GM23338 (cell line): ENCODE data around the gene CYB5R3. TPM values are rescaled to one million over a fixed set of nuclear protein-coding genes. Genes with fewer than 3 reads are reported as not detected.
"Not testable (repeated sequence)": the region's sequence is repeated elsewhere in the genome, so short reads cannot be mapped to it uniquely, and the experiment has no call there.

Source experiments
- ATAC-seq: fragments of 200-7000 bp; cut with Tn5 transposase; 3 replicates; pipeline ENCODE4 v1.9.1; 2020
- DNase-seq: peaks from one replicate; pipeline ENCODE4 v3.0.0-alpha.2; 2015; ENCODE audit warnings: low spot score
- H2AFZ ChIP-seq: fragments of 200-600 bp; sonication (generic); 2 replicates; pipeline ENCODE4 v1.8.0; 2016; ENCODE audit warnings: antibody characterized with exemption, mild to moderate bottlenecking, moderate library complexity
- H3F3A ChIP-seq: fragments of 200-600 bp; sonication (generic); replicated peaks from 2 replicates; pipeline ENCODE4 v1.8.0; 2017; ENCODE audit warnings: antibody characterized with exemption, mixed run types, low read depth
- H3K27ac ChIP-seq: fragments of 200-600 bp; sonication (generic); 2 replicates; pipeline ENCODE4 v1.6.1; 2016; ENCODE audit warnings: low read depth
- H3K27me3 ChIP-seq: fragments of 200-600 bp; sonication (generic); 2 replicates; pipeline ENCODE4 v1.8.0; 2016; ENCODE audit warnings: mild to moderate bottlenecking, mixed run types, moderate library complexity; ENCODE audit not compliant: insufficient read depth
- H3K36me3 ChIP-seq: fragments of 200-600 bp; sonication (generic); 2 replicates; pipeline ENCODE4 v1.8.0; 2016; ENCODE audit warnings: mild to moderate bottlenecking; ENCODE audit not compliant: insufficient read depth
- H3K4me1 ChIP-seq: fragments of 200-600 bp; sonication (generic); 2 replicates; pipeline ENCODE4 v1.8.0; 2016; ENCODE audit warnings: mild to moderate bottlenecking, moderate library complexity; ENCODE audit not compliant: insufficient read depth
- H3K4me2 ChIP-seq: fragments of 200-600 bp; sonication (generic); 2 replicates; pipeline ENCODE4 v1.7.1; 2017; ENCODE audit warnings: mixed run types
- H3K4me3 ChIP-seq: fragments of 200-600 bp; sonication (generic); 2 replicates; pipeline ENCODE4 v1.6.1; 2016; ENCODE audit warnings: mixed run types
- H3K79me2 ChIP-seq: fragments of 200-600 bp; sonication (generic); replicated peaks from 2 replicates; pipeline ENCODE4 v1.8.0; 2017; ENCODE audit warnings: mild to moderate bottlenecking; ENCODE audit not compliant: insufficient read depth
- H3K9me2 ChIP-seq: fragments of 200-600 bp; sonication (generic); 2 replicates; pipeline ENCODE4 v1.8.0; 2017; ENCODE audit not compliant: insufficient read depth
- H4K20me1 ChIP-seq: fragments of 200-600 bp; sonication (generic); replicated peaks from 2 replicates; pipeline ENCODE4 v1.8.0; 2017; ENCODE audit warnings: mild to moderate bottlenecking; ENCODE audit not compliant: insufficient read depth
- H3K27ac Mint-ChIP-seq: 2 replicates; pipeline ENCODE4 v1.8.0; 2020; ENCODE audit warnings: inconsistent platforms, mild to moderate bottlenecking, moderate library complexity, mixed read lengths
- H3K27me3 Mint-ChIP-seq: 3 replicates; pipeline ENCODE4 v1.8.0; 2022; ENCODE audit warnings: low read depth, mild to moderate bottlenecking, moderate library complexity, mixed read lengths, inconsistent platforms; ENCODE audit not compliant: insufficient read depth, poor library complexity
- H3K36me3 Mint-ChIP-seq: 3 replicates; pipeline ENCODE4 v1.8.0; 2021; ENCODE audit warnings: low read depth, mild to moderate bottlenecking, inconsistent platforms, moderate library complexity, mixed read lengths
- H3K4me1 Mint-ChIP-seq: 3 replicates; pipeline ENCODE4 v1.8.0; 2020; ENCODE audit warnings: mild to moderate bottlenecking, inconsistent platforms, mixed read lengths
- H3K4me3 Mint-ChIP-seq: 3 replicates; pipeline ENCODE4 v1.8.0; 2021; ENCODE audit warnings: moderate library complexity, mild to moderate bottlenecking, inconsistent platforms, mixed read lengths
- H3K9me3 Mint-ChIP-seq: 3 replicates; pipeline ENCODE4 v1.8.0; 2020; ENCODE audit warnings: moderate library complexity, mild to moderate bottlenecking, inconsistent platforms, mixed read lengths
- CREB1 ChIP-seq: fragments of 250-450 bp; sonication (Bioruptor Pico); IDR thresholded peaks from 2 replicates; pipeline ENCODE4 v1.5.0; 2020; ENCODE audit warnings: low read depth, mild to moderate bottlenecking, moderate library complexity
- CTCF ChIP-seq, 2 experiments: fragments of 200-600 bp in 1 of 2; sonication (generic) in 1 of 2; conservative IDR thresholded peaks; 2 replicates each; pipeline versions ENCODE4 v1.5.1 to v1.6.1; 2016 to 2017; ENCODE audit warnings: antibody characterized with exemption in 2 of 2, low read depth in 2 of 2, mild to moderate bottlenecking in 2 of 2, moderate library complexity in 1 of 2
- EZH2phosphoT487 ChIP-seq: fragments of 200-600 bp; sonication (generic); IDR thresholded peaks from one replicate; pipeline ENCODE4 v1.8.1; 2018; ENCODE audit warnings: antibody characterized with exemption; ENCODE audit not compliant: unreplicated experiment
- JUNB ChIP-seq: IDR thresholded peaks from one replicate; pipeline ENCODE4 v1.6.1; 2016; ENCODE audit warnings: antibody characterized with exemption; ENCODE audit not compliant: unreplicated experiment
- REST ChIP-seq: IDR thresholded peaks from one replicate; pipeline ENCODE4 v1.6.1; 2018; ENCODE audit warnings: antibody characterized with exemption; ENCODE audit not compliant: unreplicated experiment
- STAT1 ChIP-seq: IDR thresholded peaks from one replicate; pipeline ENCODE4 v1.6.1; 2016; ENCODE audit warnings: antibody characterized with exemption; ENCODE audit not compliant: unreplicated experiment
- ZNF114 ChIP-seq: fragments of 250-450 bp; sonication (Bioruptor Pico); IDR thresholded peaks from 2 replicates; pipeline ENCODE4 v1.5.0; 2020; ENCODE audit warnings: mild to moderate bottlenecking, moderate library complexity
- ZNF331 ChIP-seq: fragments of 250-450 bp; sonication (Bioruptor Pico); IDR thresholded peaks from 2 replicates; pipeline ENCODE4 v1.5.0; 2020; ENCODE audit warnings: low read depth, mild to moderate bottlenecking, moderate library complexity
- ZNF462 ChIP-seq: fragments of 250-450 bp; sonication (Bioruptor Pico); IDR thresholded peaks from 2 replicates; pipeline ENCODE4 v1.5.0; 2020; ENCODE audit warnings: mild to moderate bottlenecking, moderate library complexity
- polyA plus RNA-seq: library from polyadenylated mRNA; unstranded; fragments of >200 nt; fragmentation: Nextera tagmentation; extraction: Ambion mirVana; gene quantifications from 2 replicates; pipeline ENCODE4 v1.2.1, GENCODE V29; 2016
- total RNA-seq: library from RNA; depleted of rRNA; stranded (reverse); fragments of >200 nt; shearing (Covaris generic); gene quantifications from 2 replicates; pipeline ENCODE4 v1.2.3, GENCODE V29; 2014

CYB5R3 gene
- total and polyA plus RNA-seq, 2 experiments from 2014 or later, result 76.2 to 76.9 TPM

GRCh38 chr22:42666393-42666792, 17.2 kb upstream of the CYB5R3 start:
- not testable (repeated sequence) for H3K4me3 Mint-ChIP-seq, H3K27ac Mint-ChIP-seq

GRCh38 chr22:42664976-42665831, 16.0 kb upstream of the CYB5R3 start:
- H3K27me3 Mint-ChIP-seq, result peaks cover 14% of the 10 kb centered on the region
- no peaks in the 10 kb centered on the region; the same call in 1 of the 2 replicates for H3K4me1 ChIP-seq
- no peak for DNase-seq

More at GRCh38 chr22:42666393-42666792, 17.2 kb upstream of the CYB5R3 start:
- not testable (repeated sequence) for H3K9me2 ChIP-seq, H3K27ac ChIP-seq, H3K4me1 Mint-ChIP-seq, H3K36me3 ChIP-seq, H3F3A ChIP-seq, H3K36me3 Mint-ChIP-seq, H3K9me3 Mint-ChIP-seq, H3K27me3 ChIP-seq, ATAC-seq, H3K4me1 ChIP-seq, H2AFZ ChIP-seq, DNase-seq, H4K20me1 ChIP-seq, H3K79me2 ChIP-seq, H3K4me2 ChIP-seq, H3K4me3 ChIP-seq
- peaks cover 14% of the 10 kb centered on the region for H3K27me3 Mint-ChIP-seq

More at GRCh38 chr22:42664976-42665831, 16.0 kb upstream of the CYB5R3 start:
- Mint-ChIP-seq H3K36me3 (no peaks in the 10 kb centered on the region), H3K4me1 (no peaks in the 10 kb centered on the region; the same call in 2 of the 3 replicates), H3K9me3 (no peaks in the 10 kb centered on the region; the same call in 2 of the 3 replicates), H3K4me3 (no peak overlapping the region), H3K27ac (no peak overlapping the region)
- H3K9me2 ChIP-seq, result no peaks in the 10 kb centered on the region
- no peaks in the 10 kb centered on the region for H3K79me2 ChIP-seq
- H3K4me3 ChIP-seq, result no peak overlapping the region
- peaks cover 9% of the 10 kb centered on the region for H3K27me3 ChIP-seq
- H3F3A ChIP-seq, result no peaks in the 10 kb centered on the region
- TF ChIP-seq REST (no peak), STAT1 (no peak), CREB1 (CRISPR knock-in tag) (no peak), CTCF (conservative IDR thresholded peaks at IDR 0.05; ENCODE audit: low read depth in 2 of 2) (no peak), ZNF462 (CRISPR knock-in tag) (no peak), ZNF114 (CRISPR knock-in tag) (no peak), ZNF331 (CRISPR knock-in tag) (no peak), EZH2phosphoT487 (no peak), JUNB (no peak)
- no peak overlapping the region for H2AFZ ChIP-seq
- H3K27ac ChIP-seq, result no peak overlapping the region
- H3K36me3 ChIP-seq, result no peaks in the 10 kb centered on the region
- no peak for ATAC-seq
- H4K20me1 ChIP-seq, result no peaks in the 10 kb centered on the region; the same call in 1 of the 2 replicates
- H3K4me2 ChIP-seq, result no peak overlapping the region
